ENCODE measurements around the gene SCARF2. TPM values are rescaled to one million over a fixed set of nuclear protein-coding genes. Genes with fewer than 3 reads are reported as not detected.

Gene SCARF2
- total and polyA plus RNA-seq, 2 donors (not counting 1 experiment from before 2014, with no cell fraction given), result 8.1 to 14.5 TPM

GRCh38 chr22:20438427-20438677, 727 bp upstream of the SCARF2 start:
- peaks cover 27% of the 10 kb centered on the region for H3K4me1 ChIP-seq (ENCODE audit: control insufficient read depth, extremely low read depth, insufficient read depth, low read length)
- H3K4me3 ChIP-seq (replicated peaks in 1 of 4; ENCODE audit: control extremely low read depth in 1 of 4, insufficient read depth in 1 of 4, low read depth in 3 of 4, low read length in 4 of 4), result peak overlapping the region; percentile 52 to 86 (median 56)
- H3K79me2 ChIP-seq (ENCODE audit: control insufficient read depth, insufficient read depth, low read length), result peaks cover 30% of the 10 kb centered on the region
- TF ChIP-seq CTCF (conservative IDR thresholded peaks at IDR 0.05 in 1 of 2, IDR thresholded peaks at IDR 0.05 in 1 of 2; ENCODE audit: low read depth in 1 of 2, low read length in 2 of 2), result no peak
- TF ChIP-seq EZH2 (IDR thresholded peaks at IDR 0.05; ENCODE audit: low read length, missing control alignments), result no peak
- H3K27me3 ChIP-seq (ENCODE audit: control insufficient read depth, insufficient read depth, low read length), result no peaks in the 10 kb centered on the region
- peak overlapping the region; percentile 58 for H3K27ac ChIP-seq (ENCODE audit: insufficient read depth, low read length)
- no peak overlapping the region for H2AFZ ChIP-seq (ENCODE audit: low read length)
- H3K9me3 ChIP-seq (ENCODE audit: control insufficient read depth, insufficient read depth, low read depth, low read length), result no peaks in the 10 kb centered on the region
- peaks cover 4% of the 10 kb centered on the region for H3K36me3 ChIP-seq (ENCODE audit: control insufficient read depth, insufficient read depth, low read length)
- peak overlapping the region; percentile 76 for H3K9ac ChIP-seq (ENCODE audit: insufficient read depth, low read length)
- H4K20me1 ChIP-seq (ENCODE audit: control insufficient read depth, extremely low read depth, insufficient read depth, low read length), result no peaks in the 10 kb centered on the region
- H3K4me2 ChIP-seq (ENCODE audit: extremely low read depth, insufficient read depth, low read length), result peak overlapping the region; percentile 77
- no peak for DNase-seq (ENCODE audit: low read depth in 2 of 2)

- H3K4me2 ChIP-seq (ENCODE audit: extremely low read depth, insufficient read depth, low read length), result peak overlapping the region; percentile 84
- peaks cover 22% of the 10 kb centered on the region for H3K4me1 ChIP-seq (ENCODE audit: control insufficient read depth, extremely low read depth, insufficient read depth, low read length)
- no peaks in the 10 kb centered on the region for H3K9me3 ChIP-seq (ENCODE audit: control insufficient read depth, insufficient read depth, low read depth, low read length)
- peak; percentile 25 to 53 for DNase-seq (ENCODE audit: low read depth in 2 of 2)
- no peaks in the 10 kb centered on the region for H3K27me3 ChIP-seq (ENCODE audit: control insufficient read depth, insufficient read depth, low read length)
- TF ChIP-seq EZH2 (IDR thresholded peaks at IDR 0.05; ENCODE audit: low read length, missing control alignments), result no peak
- no peak for TF ChIP-seq CTCF (conservative IDR thresholded peaks at IDR 0.05 in 1 of 2, IDR thresholded peaks at IDR 0.05 in 1 of 2; ENCODE audit: low read depth in 1 of 2, low read length in 2 of 2)
- H3K36me3 ChIP-seq (ENCODE audit: control insufficient read depth, insufficient read depth, low read length), result no peaks in the 10 kb centered on the region
- H3K27ac ChIP-seq (ENCODE audit: insufficient read depth, low read length), result peak overlapping the region; percentile 83
- peak overlapping the region; percentile 82 for H3K9ac ChIP-seq (ENCODE audit: insufficient read depth, low read length)
- peaks cover 38% of the 10 kb centered on the region for H3K79me2 ChIP-seq (ENCODE audit: control insufficient read depth, insufficient read depth, low read length)
- no peaks in the 10 kb centered on the region for H4K20me1 ChIP-seq (ENCODE audit: control insufficient read depth, extremely low read depth, insufficient read depth, low read length)
- no peak overlapping the region for H2AFZ ChIP-seq (ENCODE audit: low read length)
- peak overlapping the region; percentile 86 to 91 (median 88) for H3K4me3 ChIP-seq (replicated peaks in 1 of 4; ENCODE audit: control extremely low read depth in 1 of 4, insufficient read depth in 1 of 4, low read depth in 3 of 4, low read length in 4 of 4)
These were observed 635 bp downstream of the SCARF2 start for GRCh38 chr22:20436768-20437612.

GRCh38 chr22:20436307-20436767, 1.3 kb downstream of the SCARF2 start:
- H3K4me3 ChIP-seq (replicated peaks in 1 of 4; ENCODE audit: control extremely low read depth in 1 of 4, insufficient read depth in 1 of 4, low read depth in 3 of 4, low read length in 4 of 4), result peak overlapping the region; percentile 86 to 91 (median 88)
- peak overlapping the region; percentile 82 for H3K9ac ChIP-seq (ENCODE audit: insufficient read depth, low read length)
- H3K9me3 ChIP-seq (ENCODE audit: control insufficient read depth, insufficient read depth, low read depth, low read length), result no peaks in the 10 kb centered on the region
- no peaks in the 10 kb centered on the region for H3K36me3 ChIP-seq (ENCODE audit: control insufficient read depth, insufficient read depth, low read length)
- peak; percentile 29 to 56 for DNase-seq (ENCODE audit: low read depth in 2 of 2)
- H3K27ac ChIP-seq (ENCODE audit: insufficient read depth, low read length), result peak overlapping the region; percentile 83
- no peaks in the 10 kb centered on the region for H4K20me1 ChIP-seq (ENCODE audit: control insufficient read depth, extremely low read depth, insufficient read depth, low read length)
- peak overlapping the region; percentile 97 for H3K4me2 ChIP-seq (ENCODE audit: extremely low read depth, insufficient read depth, low read length)
- TF ChIP-seq CTCF (conservative IDR thresholded peaks at IDR 0.05 in 1 of 2, IDR thresholded peaks at IDR 0.05 in 1 of 2; ENCODE audit: low read depth in 1 of 2, low read length in 2 of 2) (no peak), EZH2 (IDR thresholded peaks at IDR 0.05; ENCODE audit: low read length, missing control alignments) (no peak)
- H3K4me1 ChIP-seq (ENCODE audit: control insufficient read depth, extremely low read depth, insufficient read depth, low read length), result peaks cover 16% of the 10 kb centered on the region
- no peaks in the 10 kb centered on the region for H3K27me3 ChIP-seq (ENCODE audit: control insufficient read depth, insufficient read depth, low read length)
- H3K79me2 ChIP-seq (ENCODE audit: control insufficient read depth, insufficient read depth, low read length), result peaks cover 41% of the 10 kb centered on the region
- H2AFZ ChIP-seq (ENCODE audit: low read length), result no peak overlapping the region
